ENCODE measurements around the gene SHPK.

- TF ChIP-seq YY1 (IDR thresholded peaks at IDR 0.05; ENCODE audit: insufficient read depth, insufficient read length) (no peak), SUZ12 (IDR thresholded peaks at IDR 0.05; ENCODE audit: extremely low read depth, insufficient read depth, insufficient read length) (no peak)
Measured at GRCh38 chr17:3572231-3572630, 63.8 kb downstream of the SHPK start.

Measured in NT2/D1 (cell line).